HG03095 (cell line): ENCODE data around the gene NAA50.

ENCODE experiments used
- ATAC-seq: cut with Tn5 transposase; IDR thresholded peaks from one replicate; pipeline ENCODE4 v1.9.1; 2021; ENCODE audit warnings: moderate library complexity; ENCODE audit not compliant: unreplicated experiment

The NAA50 gene

DNA sequence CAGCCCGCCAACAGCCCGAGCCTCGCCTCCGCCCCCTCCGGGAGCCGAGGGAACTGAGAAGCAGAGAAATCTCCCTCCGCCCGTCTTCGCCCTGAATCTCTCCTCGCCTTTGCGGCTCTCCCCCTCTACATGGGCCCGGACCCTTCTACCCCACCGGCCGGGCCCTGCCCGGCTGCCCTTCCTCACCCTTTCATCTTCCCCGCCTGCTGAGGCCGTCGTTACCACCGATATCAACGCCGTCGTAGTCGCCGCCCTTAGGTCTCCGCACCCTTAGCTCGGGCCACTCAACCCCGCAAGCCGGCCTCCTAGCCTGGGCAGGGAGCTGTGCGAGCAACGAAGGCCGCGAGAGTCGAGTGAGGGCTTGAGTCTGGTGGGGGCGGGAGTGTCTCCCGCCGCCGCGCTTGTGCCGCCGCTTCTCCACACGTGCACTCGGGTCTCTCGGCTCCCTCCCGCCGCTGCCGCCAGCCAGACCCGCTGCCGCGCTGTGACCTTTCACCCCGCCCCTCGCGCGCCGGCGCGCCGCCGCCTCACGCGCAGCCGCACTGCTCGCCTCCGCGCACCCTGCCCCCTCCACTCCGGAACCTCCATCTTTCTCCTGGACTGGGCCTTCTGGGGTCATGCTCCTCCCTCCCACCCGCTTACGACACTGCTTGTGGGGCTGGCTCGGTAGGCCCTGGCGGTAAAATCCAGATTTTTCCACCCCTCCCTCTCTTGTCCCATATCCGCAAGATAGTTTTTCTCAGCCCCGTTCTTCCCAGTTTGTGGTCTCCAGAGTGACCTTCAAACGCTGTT lies at the start of gene NAA50:
TSS of gene NAA50 (minus strand) at position 494 of the 792 bp plus-strand sequence. CDS start at position 194, 300 bp downstream.
- peak; percentile 43 for ATAC-seq

DNA sequence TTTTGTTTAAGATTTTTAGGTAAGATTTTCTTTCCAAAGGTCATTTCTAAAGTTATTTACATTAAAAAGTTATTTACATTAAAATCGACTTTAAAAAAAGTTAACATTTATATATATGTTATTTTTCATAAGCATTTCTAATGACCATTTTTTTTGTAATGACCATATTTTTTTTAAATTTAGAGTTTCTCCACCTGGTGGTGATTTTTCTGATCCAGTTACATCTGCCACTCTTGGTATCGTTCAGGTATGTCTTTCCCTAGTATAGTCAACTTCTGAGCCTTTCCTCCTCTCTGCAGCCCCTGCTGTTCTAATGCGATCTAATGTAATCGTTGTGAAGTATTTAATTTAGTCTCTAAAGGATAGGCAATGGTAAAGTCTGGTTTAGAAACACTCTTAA lies 49.6 kb upstream of the NAA50 start:
- ATAC-seq = no peak

- ATAC-seq = no peak
Measured at GRCh38 chr3:113794526-113794925, 48.5 kb upstream of the NAA50 start.

- ATAC-seq = no peak
Measured at GRCh38 chr3:113791381-113791780, 45.3 kb upstream of the NAA50 start.

DNA sequence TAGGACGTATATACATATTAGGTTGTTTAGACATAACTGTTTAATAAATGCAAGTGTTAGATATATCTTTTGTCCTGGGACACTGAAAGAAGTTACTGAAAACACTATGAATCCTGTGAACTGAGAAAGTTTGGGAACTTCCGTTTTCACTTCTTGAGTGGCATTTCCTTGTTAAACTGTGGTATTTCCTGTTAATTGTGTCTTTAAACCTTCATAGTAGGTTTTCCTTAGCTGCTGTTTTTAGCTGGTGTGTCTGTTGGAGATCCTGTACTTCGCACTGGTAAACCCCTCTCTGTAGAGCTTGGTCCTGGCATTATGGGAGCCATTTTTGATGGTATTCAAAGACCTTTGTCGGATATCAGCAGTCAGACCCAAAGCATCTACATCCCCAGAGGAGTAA lies 37.9 kb upstream of the NAA50 start:
- no peak for ATAC-seq

DNA sequence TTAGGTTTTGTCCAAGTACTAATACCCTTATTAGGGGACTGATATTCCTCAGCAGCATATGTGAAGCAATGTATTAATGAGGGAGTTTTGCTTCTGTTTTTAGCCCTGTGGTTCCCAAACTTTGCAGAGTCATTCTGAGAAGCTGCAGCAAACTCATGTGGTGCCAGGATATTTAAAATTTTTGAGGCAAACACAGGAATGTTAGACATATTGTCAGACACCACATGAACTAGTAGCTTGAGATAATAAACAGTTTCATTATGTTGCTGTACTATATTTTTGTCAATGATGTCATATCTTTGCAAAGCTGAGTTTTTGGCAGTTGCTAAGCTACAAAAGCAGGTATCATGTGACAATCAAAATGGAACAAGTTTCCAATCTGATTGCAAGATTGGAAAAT lies 37.4 kb upstream of the NAA50 start:
- peak; percentile 61 for ATAC-seq

- no peak for ATAC-seq
Measured at GRCh38 chr3:113776564-113776963, 30.5 kb upstream of the NAA50 start.

GRCh38 chr3:113775516-113775915 lies 29.5 kb upstream of the NAA50 start:
- no peak for ATAC-seq

- ATAC-seq = no peak
Measured at GRCh38 chr3:113773381-113773780, 27.3 kb upstream of the NAA50 start.

DNA sequence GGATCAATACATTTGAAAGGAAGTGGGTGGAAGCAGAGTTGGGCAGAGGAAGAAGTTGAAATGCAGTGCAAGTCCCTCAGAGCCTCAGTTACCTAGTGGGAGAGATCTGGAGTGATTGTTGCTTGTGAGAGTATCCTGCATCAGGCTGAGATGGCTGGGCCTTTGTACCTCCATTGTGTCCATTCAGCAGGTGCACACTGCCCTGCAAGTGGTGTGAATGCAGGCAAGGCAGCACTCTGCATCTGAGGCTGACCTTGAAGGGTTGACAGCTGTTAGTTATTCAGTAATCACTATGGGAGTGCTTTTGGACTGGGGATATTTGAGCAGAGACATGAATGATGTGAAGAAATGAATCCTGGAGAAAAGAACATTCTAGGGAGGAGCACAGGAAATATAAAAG lies 25.9 kb upstream of the NAA50 start:
- ATAC-seq = no peak

GRCh38 chr3:113769551-113769950 lies 23.5 kb upstream of the NAA50 start:
- no peak for ATAC-seq

DNA sequence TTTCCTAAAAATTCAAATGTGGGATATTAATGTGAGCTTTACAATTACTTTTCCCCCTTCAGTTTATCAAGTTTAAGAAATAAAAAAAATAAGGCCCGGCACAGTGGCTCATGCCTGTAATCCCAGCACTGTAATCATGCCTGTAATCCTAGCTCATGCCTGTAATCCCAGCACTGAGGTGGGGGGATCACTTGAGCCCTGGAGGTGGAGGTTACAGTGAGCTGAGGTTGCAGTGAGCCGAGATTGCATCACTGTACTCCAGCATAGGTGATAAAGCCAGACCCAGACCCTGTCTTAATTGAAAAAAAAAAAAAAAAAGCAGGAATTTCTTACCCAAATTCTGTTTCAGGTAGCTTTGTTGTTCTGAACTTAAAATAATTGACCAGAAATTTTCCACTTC lies 18.6 kb upstream of the NAA50 start:
- ATAC-seq = no peak

DNA sequence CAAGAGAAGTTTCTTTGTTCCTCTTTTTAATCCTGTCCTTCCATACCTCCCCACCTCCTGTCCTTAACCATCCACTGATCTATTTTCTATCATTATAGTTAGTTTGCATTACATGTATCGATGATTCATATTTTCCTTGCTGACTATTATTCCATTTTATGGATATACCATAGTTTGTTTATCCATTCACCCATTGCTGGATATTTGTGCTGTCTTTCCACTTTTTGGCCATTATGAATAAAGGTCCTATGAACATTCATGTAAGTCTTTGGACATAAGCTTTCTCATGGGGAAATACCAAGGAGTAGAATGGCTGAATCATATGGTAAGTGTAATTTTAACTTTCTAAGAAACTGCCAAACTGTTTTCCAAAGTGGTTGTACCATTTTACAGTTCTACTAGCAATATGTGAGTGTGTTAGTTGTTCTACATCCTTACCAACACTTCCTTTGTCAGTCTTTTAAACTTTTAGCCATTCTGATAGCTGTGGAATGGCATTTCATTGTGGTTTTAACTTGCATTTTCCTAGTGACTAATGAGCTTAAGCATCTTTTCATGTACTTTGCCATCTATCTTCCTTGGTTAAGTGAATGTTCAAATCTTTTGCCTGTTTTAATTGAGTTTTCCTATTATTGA lies 12.5 kb upstream of the NAA50 start:
- ATAC-seq = no peak

GRCh38 chr3:113754494-113755159 lies 8.6 kb upstream of the NAA50 start:
- no peak for ATAC-seq

DNA sequence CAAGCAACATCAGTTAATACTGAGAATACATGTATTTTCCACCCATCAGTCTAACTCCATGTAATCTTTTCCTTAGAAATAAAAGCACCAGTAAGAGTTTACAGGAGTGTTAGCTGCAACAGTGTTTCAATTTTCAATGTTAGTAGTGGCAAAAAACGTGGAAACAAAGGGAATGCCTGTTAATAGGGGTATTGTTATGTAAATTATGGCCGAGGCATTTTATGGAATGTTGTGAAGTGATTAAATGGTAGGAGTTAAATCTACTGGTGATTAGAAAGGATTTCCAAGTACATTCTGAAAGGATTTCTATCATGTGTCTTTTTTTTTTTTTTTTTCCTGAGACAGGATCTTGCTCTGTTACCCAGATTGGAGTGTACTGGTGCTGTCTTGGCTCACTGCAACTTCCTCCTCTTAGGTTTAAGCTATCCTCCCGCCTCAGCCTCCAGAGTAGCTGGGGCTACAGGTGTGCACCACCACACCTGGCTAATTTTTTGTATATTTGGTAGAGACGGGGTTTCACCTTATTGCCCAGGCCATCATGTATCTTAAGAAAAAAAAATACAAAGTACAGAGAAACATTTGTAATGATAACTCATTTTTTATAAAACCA lies 7.4 kb upstream of the NAA50 start:
- no peak for ATAC-seq

DNA sequence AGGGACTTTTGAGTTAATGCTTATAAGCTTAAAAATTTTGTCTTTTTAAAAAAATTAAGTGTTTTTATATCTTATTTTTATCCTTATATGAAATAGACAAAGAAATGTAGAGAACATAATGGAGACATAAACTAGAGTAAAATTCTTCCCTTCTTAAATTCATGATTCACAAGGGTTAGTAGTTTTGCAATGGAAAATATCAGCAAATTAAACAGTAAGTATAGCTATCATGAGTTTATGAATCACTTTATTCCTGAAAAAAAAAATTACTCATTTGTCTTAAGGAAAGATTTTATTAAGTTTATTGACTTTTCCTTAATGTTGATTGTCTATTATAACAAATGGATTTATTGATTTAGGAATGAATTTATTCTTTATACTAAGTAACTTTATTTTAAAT lies 5.1 kb upstream of the NAA50 start:
- no peak for ATAC-seq

DNA sequence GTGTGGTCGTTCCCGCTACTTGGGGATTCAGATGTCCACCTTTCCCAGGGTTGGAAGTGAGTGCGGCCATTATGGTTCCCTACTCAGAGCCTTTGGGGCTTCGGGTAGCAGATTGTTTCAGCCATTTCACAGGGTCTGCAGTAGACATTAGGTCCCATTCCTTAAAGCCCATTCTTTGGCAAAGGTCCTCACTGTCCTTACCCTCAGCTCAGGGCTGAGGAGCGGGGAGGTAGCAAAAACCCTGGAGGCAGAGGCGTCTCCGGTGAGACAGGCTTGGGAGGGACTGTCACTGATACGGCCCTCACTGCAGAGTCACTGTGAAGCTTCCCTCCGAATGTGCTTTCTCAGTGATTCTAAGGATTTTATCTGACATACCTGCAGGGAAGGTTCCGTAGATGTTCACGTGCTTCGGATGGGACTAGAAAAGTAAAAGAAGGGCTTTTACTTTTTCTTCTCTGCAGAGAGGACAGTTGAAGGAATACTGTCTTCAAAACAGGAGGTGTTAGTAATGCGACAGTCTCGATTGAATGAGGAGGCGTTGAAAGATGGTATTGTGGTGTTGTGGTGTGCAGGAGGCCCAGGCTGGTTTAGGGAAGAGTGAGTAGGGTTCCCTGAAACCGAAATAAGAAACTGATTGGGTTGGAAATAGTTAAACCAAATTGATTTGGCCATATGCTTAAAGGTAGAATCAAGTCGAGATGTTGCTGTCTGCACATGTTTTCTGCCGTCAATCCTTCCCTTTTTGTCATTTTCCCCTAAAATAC lies 1.4 kb upstream of the NAA50 start:
- no peak for ATAC-seq

DNA sequence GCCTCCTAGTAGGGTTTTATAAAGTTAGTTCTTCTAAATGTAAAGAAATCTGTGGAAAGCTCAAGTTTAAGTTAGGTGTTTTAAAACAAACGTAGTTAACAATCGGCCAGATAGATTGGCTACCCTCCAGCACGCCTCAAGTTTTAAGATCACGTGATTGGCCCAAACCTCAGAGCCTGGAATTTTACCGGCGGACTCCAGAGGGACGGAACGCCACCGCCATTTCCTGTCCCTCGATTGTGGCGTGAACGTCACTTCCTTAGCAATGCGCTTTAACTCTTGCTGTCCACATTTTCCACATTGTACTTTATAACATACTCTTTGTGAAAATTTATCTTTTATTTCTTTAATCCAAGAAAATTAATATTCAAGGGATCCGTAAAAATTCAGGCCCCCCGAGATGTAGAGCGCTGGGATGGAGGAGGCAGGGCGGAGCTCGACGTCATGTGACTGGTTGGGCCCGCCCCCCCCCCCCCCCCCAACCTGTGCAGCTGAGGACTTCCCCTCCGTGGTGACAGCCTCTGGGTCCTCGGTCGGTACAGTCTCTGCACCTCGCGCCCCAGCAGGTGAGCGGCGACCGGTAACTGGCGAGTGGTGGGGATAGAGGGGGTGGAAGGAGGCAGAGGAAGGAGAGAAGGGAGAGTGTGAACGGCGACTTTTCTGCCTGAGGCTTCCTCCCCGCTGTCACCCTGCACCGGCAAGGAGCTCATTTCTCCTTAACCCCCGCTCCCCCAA lies 666 bp upstream of the NAA50 start, which contains the start of gene ATP6V1A:
TSS of gene ATP6V1A (plus strand) at position 488 of the 735 bp plus-strand sequence. CDS start 31,719 bp downstream, outside the sequence.
- ATAC-seq = peak; percentile 39

- ATAC-seq = peak; percentile 50
Measured at GRCh38 chr3:113744941-113745755, 901 bp downstream of the NAA50 start.
